CD4-positive, alpha-beta T cell (primary cell): ENCODE data around the gene GCK. TPM values are rescaled to one million over a fixed set of nuclear protein-coding genes. Genes with fewer than 3 reads are reported as not detected.
A peak's percentile ranks its signal among the peaks of the same experiment; 100 is the strongest.

ENCODE experiments used
- ATAC-seq: fragments of 200-7000 bp; cut with Tn5 transposase; one replicate; pipeline ENCODE4 v1.10.0; 2022; ENCODE audit warnings: mild to moderate bottlenecking; ENCODE audit not compliant: poor library complexity
- CTCF ChIA-PET: fragments of 350-600 bp; sonication (Branson Sonifier 250); formaldehyde crosslinking; loops from one replicate; lab custom pipeline; 2021; ENCODE audit warnings: antibody characterized with exemption, inconsistent platforms; lab: Charles Lee
- POLR2A ChIA-PET: fragments of 350-600 bp; sonication (Branson Sonifier 250); formaldehyde crosslinking; loops from one replicate; lab custom pipeline; 2021; ENCODE audit warnings: antibody characterized with exemption, inconsistent platforms; lab: Charles Lee
- DNase-seq, 14 experiments: peaks; one replicate each; pipeline ENCODE4 v3.0.0-alpha.2; 2013 to 2020; ENCODE audit warnings: mixed read lengths in 2 of 14
- H3K27ac ChIP-seq, 2 donors: one replicate each; pipeline versions ENCODE4 v1.5.1 to v1.7.0; 2013; ENCODE audit warnings: low read length in 2 of 2, low read depth in 1 of 2, mild to moderate bottlenecking in 1 of 2
- H3K27me3 ChIP-seq, 2 experiments: 1 replicate in 1 of 2; 2 replicates in 1 of 2; pipeline versions ENCODE4 v1.6.1 to v1.7.0; 2013; ENCODE audit warnings: low read length in 2 of 2, control low read depth in 1 of 2, mild to moderate bottlenecking in 1 of 2, moderate library complexity in 1 of 2; ENCODE audit not compliant: insufficient read depth in 2 of 2, control insufficient read depth in 1 of 2
- H3K36me3 ChIP-seq: one replicate; pipeline ENCODE4 v1.6.1; 2013; ENCODE audit warnings: low read length, control low read depth; ENCODE audit not compliant: insufficient read depth
- H3K4me1 ChIP-seq: one replicate; pipeline ENCODE4 v1.6.1; 2013; ENCODE audit warnings: low read length, control low read depth; ENCODE audit not compliant: insufficient read depth
- H3K4me3 ChIP-seq: one replicate; pipeline ENCODE4 v1.5.1; 2013; ENCODE audit warnings: mild to moderate bottlenecking, low read length, moderate library complexity
- H3K9me3 ChIP-seq, 2 experiments: 1 replicate in 1 of 2; 2 replicates in 1 of 2; pipeline versions ENCODE4 v1.6.1 to v1.7.0; 2013; ENCODE audit warnings: low read length in 2 of 2, mild to moderate bottlenecking in 2 of 2, control low read depth in 1 of 2, moderate library complexity in 1 of 2; ENCODE audit not compliant: control insufficient read depth in 1 of 2, insufficient read depth in 1 of 2
- H3K27ac Mint-ChIP-seq: one replicate; pipeline ENCODE4 v1.8.0; 2020; ENCODE audit warnings: mixed read lengths
- H3K27me3 Mint-ChIP-seq: one replicate; pipeline ENCODE4 v1.8.0; 2021; ENCODE audit warnings: mixed read lengths
- H3K36me3 Mint-ChIP-seq: one replicate; pipeline ENCODE4 v1.8.0; 2021; ENCODE audit warnings: low read depth, mixed read lengths
- H3K4me1 Mint-ChIP-seq: one replicate; pipeline ENCODE4 v1.8.0; 2021; ENCODE audit warnings: low read depth, mixed read lengths
- H3K4me3 Mint-ChIP-seq: one replicate; pipeline ENCODE4 v1.8.0; 2020; ENCODE audit warnings: mild to moderate bottlenecking, mixed read lengths
- H3K9me3 Mint-ChIP-seq: one replicate; pipeline ENCODE4 v1.8.0; 2020; ENCODE audit warnings: mixed read lengths
- intact Hi-C, 2 experiments: fragments of 100-400 bp; cut with DNase I in 1 of 2; cut with micrococcal nuclease in 1 of 2; formaldehyde crosslinking; loops; one replicate each; pipeline versions ENCODE4 v1.15.1 to v1.9.0; 2023 to 2025; cut with DNase I, micrococcal nuclease
- total RNA-seq, 174 experiments: library from RNA in 2 of 174; stranded (reverse) in 2 of 174; gene quantifications; one replicate each; pipeline ENCODE4 v1.2.3 and lab custom pipeline; 2021 to 2026
- TF ChIP-seq, protein P1 (sequence below): fragments of 200-600 bp; IDR thresholded peaks from one replicate; pipeline ENCODE4 v1.8.0; 2022; ENCODE audit warnings: antibody characterized with exemption, mild to moderate bottlenecking

GCK gene
- total RNA-seq, 2 experiments from 2014 or later, result 0.47 to 0.71 TPM

DNA sequence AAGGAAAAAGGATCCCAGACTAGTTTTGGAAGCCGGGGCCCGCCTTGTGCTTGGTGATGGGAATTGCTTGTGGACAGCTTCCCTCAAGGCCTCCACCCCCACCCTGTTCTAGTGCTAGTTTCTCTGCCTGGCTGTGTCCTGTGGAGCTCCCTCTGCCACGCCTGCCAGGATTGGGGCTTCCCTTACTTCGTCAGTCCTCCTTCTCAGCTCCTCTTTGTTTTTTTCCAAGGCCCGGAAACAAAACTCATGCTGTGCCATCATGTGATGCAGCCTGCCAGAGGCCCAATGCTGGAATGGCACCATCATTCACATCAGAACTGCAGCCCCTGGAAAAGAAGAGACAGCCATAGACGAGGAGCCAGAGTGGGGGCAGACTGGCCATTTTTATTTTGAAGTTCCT is 22.8 kb upstream of the GCK start:
- Histone ChIP-seq H3K36me3 (peaks cover 67% of the 10 kb centered on the region), H3K27ac (no peak overlapping the region), H3K9me3 (no peaks in the 10 kb centered on the region), H3K4me1 (no peaks in the 10 kb centered on the region), H3K27me3 (no peaks in the 10 kb centered on the region), H3K4me3 (no peak overlapping the region)
- CTCF ChIA-PET, result no interaction called here
- Mint-ChIP-seq H3K4me3 (no peak overlapping the region), H3K27ac (no peak overlapping the region), H3K36me3 (peaks cover 63% of the 10 kb centered on the region), H3K4me1 (no peaks in the 10 kb centered on the region), H3K9me3 (no peaks in the 10 kb centered on the region), H3K27me3 (no peaks in the 10 kb centered on the region)
- TF ChIP-seq, protein P1, sequence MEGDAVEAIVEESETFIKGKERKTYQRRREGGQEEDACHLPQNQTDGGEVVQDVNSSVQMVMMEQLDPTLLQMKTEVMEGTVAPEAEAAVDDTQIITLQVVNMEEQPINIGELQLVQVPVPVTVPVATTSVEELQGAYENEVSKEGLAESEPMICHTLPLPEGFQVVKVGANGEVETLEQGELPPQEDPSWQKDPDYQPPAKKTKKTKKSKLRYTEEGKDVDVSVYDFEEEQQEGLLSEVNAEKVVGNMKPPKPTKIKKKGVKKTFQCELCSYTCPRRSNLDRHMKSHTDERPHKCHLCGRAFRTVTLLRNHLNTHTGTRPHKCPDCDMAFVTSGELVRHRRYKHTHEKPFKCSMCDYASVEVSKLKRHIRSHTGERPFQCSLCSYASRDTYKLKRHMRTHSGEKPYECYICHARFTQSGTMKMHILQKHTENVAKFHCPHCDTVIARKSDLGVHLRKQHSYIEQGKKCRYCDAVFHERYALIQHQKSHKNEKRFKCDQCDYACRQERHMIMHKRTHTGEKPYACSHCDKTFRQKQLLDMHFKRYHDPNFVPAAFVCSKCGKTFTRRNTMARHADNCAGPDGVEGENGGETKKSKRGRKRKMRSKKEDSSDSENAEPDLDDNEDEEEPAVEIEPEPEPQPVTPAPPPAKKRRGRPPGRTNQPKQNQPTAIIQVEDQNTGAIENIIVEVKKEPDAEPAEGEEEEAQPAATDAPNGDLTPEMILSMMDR, result no peak
- POLR2A ChIA-PET, result interaction anchor here (1.3 kb wide), 1 partner anchor 278 kb away, joined by 3 read pairs; no protein-coding TSS in a partner anchor
- ATAC-seq, result no peak
- intact Hi-C loops, result no loop called here
- no peak for DNase-seq

DNA sequence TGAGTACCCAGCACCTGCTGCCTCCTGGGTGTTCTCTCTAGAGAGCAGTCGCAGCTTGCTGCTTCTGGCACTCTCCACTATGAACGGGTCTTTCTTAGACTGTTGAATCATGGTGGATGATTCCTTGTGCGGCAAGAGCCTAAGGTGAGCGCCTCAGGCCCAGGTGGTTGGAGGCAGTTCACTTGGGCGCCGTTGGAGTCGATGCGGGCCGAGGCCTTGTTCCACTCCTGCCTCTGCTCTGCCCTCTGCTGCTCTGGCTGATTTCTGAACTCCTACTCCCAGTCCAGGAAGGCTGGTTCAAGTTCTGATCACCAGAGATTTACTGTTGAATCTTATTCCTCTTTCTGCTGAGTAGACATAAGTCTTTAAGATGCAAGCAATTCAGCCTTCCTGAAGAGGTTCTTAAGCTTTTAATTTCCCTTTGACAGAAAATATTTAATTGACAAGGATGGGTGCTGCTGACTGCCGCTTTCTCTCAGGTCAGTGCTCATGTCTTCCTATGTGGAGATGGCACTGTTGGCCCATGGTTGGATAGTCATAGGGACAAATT is 22.0 kb upstream of the GCK start:
- no peaks in the 10 kb centered on the region for H3K4me1 Mint-ChIP-seq
- POLR2A ChIA-PET, result no interaction called here
- H3K4me1 ChIP-seq, result no peaks in the 10 kb centered on the region
- no peaks in the 10 kb centered on the region for H3K9me3 Mint-ChIP-seq
- H3K27me3 Mint-ChIP-seq, result no peaks in the 10 kb centered on the region
- no peak overlapping the region for H3K4me3 ChIP-seq
- ATAC-seq, result no peak
- CTCF ChIA-PET, result no interaction called here
- no peak overlapping the region for H3K4me3 Mint-ChIP-seq
- peaks cover 73% of the 10 kb centered on the region for H3K36me3 ChIP-seq
- TF ChIP-seq, protein P1, result no peak
- no peaks in the 10 kb centered on the region for H3K9me3 ChIP-seq
- DNase-seq, result no peak
- no peaks in the 10 kb centered on the region for H3K27me3 ChIP-seq
- intact Hi-C loops, result no loop called here
- no peak overlapping the region for H3K27ac ChIP-seq
- H3K27ac Mint-ChIP-seq, result no peak overlapping the region
- peaks cover 71% of the 10 kb centered on the region for H3K36me3 Mint-ChIP-seq

GRCh38 chr7:44210107-44210506 is 20.9 kb upstream of the GCK start:
- ChIA-PET CTCF (no interaction called here), POLR2A (no interaction called here)
- Mint-ChIP-seq H3K27ac (peak overlapping the region; percentile 21), H3K4me3 (no peak overlapping the region), H3K9me3 (no peaks in the 10 kb centered on the region), H3K4me1 (no peaks in the 10 kb centered on the region), H3K27me3 (no peaks in the 10 kb centered on the region), H3K36me3 (peaks cover 80% of the 10 kb centered on the region)
- Histone ChIP-seq H3K36me3 (peaks cover 84% of the 10 kb centered on the region), H3K27me3 (no peaks in the 10 kb centered on the region), H3K4me3 (no peak overlapping the region), H3K4me1 (no peaks in the 10 kb centered on the region), H3K9me3 (no peaks in the 10 kb centered on the region), H3K27ac (no peak overlapping the region)
- DNase-seq (no peak), ATAC-seq (no peak)
- TF ChIP-seq, protein P1, result no peak
- intact Hi-C loops, result no loop called here
